ENCODE measurements around the gene GBP3.

DNA sequence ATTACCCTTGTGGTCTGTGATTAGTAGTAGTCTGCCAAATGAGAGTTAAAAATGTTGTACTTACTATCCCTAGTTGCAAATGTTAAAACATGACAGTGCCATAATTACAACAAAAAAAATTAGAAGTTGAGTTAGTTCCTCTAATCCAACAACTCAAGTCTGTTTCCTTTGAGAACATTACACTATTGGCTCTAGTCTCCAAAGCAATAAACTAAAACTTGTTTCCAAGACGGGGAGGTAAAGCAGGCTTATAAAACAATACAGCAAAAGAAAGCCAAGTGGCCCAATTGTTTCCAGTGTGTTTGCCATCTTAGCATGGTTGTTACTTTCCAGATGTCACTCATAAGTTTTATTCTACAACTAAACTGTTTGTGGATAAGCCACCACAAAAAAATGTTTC is 41.8 kb downstream of the GBP3 start:
- TF ChIP-seq SP1 (IDR thresholded peaks at IDR 0.05) (no peak), BHLHE40 (IDR thresholded peaks at IDR 0.05; ENCODE audit: borderline replicate concordance) (no peak), LEF1 (IDR thresholded peaks at IDR 0.05; ENCODE audit: borderline replicate concordance) (no peak), NFRKB (IDR thresholded peaks at IDR 0.05) (no peak)

Measured in HEK293T (cell line).